ENCODE measurements around the gene ABI2. TPM values are rescaled to one million over a fixed set of nuclear protein-coding genes. Genes with fewer than 3 reads are reported as not detected.

The ABI2 gene
- total RNA-seq, 1 donor from 2014 or later: 85.4 TPM

- no peak overlapping the region for H3K4me3 Mint-ChIP-seq (ENCODE audit: unreplicated experiment)
- H3K4me1 Mint-ChIP-seq (ENCODE audit: unreplicated experiment): peaks cover 25% of the 10 kb centered on the region
- H3K36me3 Mint-ChIP-seq (ENCODE audit: unreplicated experiment): peaks cover 11% of the 10 kb centered on the region
- no peak overlapping the region for H3K27ac Mint-ChIP-seq (ENCODE audit: unreplicated experiment)
- no peaks in the 10 kb centered on the region for H3K9me3 Mint-ChIP-seq (ENCODE audit: unreplicated experiment)
- no peaks in the 10 kb centered on the region for H3K27me3 Mint-ChIP-seq (ENCODE audit: unreplicated experiment)
- TF ChIP-seq, protein P1, sequence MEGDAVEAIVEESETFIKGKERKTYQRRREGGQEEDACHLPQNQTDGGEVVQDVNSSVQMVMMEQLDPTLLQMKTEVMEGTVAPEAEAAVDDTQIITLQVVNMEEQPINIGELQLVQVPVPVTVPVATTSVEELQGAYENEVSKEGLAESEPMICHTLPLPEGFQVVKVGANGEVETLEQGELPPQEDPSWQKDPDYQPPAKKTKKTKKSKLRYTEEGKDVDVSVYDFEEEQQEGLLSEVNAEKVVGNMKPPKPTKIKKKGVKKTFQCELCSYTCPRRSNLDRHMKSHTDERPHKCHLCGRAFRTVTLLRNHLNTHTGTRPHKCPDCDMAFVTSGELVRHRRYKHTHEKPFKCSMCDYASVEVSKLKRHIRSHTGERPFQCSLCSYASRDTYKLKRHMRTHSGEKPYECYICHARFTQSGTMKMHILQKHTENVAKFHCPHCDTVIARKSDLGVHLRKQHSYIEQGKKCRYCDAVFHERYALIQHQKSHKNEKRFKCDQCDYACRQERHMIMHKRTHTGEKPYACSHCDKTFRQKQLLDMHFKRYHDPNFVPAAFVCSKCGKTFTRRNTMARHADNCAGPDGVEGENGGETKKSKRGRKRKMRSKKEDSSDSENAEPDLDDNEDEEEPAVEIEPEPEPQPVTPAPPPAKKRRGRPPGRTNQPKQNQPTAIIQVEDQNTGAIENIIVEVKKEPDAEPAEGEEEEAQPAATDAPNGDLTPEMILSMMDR (IDR thresholded peaks at IDR 0.05): no peak
- DNase-seq (ENCODE audit: extremely low spot score, unreplicated experiment): no peak
Observed at GRCh38 chr2:203344667-203345066, 16.5 kb downstream of the ABI2 start.

GRCh38 chr2:203346612-203347011 is 18.4 kb downstream of the ABI2 start:
- Mint-ChIP-seq H3K9me3 (ENCODE audit: unreplicated experiment) (no peaks in the 10 kb centered on the region), H3K27ac (ENCODE audit: unreplicated experiment) (no peak overlapping the region), H3K4me3 (ENCODE audit: unreplicated experiment) (no peak overlapping the region), H3K27me3 (ENCODE audit: unreplicated experiment) (no peaks in the 10 kb centered on the region), H3K36me3 (ENCODE audit: unreplicated experiment) (peaks cover 11% of the 10 kb centered on the region), H3K4me1 (ENCODE audit: unreplicated experiment) (peaks cover 8% of the 10 kb centered on the region)
- no peak for DNase-seq (ENCODE audit: extremely low spot score, unreplicated experiment)
- TF ChIP-seq, protein P1 (IDR thresholded peaks at IDR 0.05): no peak

- H3K4me1 Mint-ChIP-seq (ENCODE audit: unreplicated experiment): peaks cover 1% of the 10 kb centered on the region
- H3K36me3 Mint-ChIP-seq (ENCODE audit: unreplicated experiment): peaks cover 8% of the 10 kb centered on the region
- H3K9me3 Mint-ChIP-seq (ENCODE audit: unreplicated experiment): no peaks in the 10 kb centered on the region
- DNase-seq (ENCODE audit: extremely low spot score, unreplicated experiment): no peak
- TF ChIP-seq, protein P1 (IDR thresholded peaks at IDR 0.05): no peak
- no peak overlapping the region for H3K27ac Mint-ChIP-seq (ENCODE audit: unreplicated experiment)
- H3K4me3 Mint-ChIP-seq (ENCODE audit: unreplicated experiment): no peak overlapping the region
- no peaks in the 10 kb centered on the region for H3K27me3 Mint-ChIP-seq (ENCODE audit: unreplicated experiment)
Observed at GRCh38 chr2:203347375-203347774, 19.2 kb downstream of the ABI2 start.

DNA sequence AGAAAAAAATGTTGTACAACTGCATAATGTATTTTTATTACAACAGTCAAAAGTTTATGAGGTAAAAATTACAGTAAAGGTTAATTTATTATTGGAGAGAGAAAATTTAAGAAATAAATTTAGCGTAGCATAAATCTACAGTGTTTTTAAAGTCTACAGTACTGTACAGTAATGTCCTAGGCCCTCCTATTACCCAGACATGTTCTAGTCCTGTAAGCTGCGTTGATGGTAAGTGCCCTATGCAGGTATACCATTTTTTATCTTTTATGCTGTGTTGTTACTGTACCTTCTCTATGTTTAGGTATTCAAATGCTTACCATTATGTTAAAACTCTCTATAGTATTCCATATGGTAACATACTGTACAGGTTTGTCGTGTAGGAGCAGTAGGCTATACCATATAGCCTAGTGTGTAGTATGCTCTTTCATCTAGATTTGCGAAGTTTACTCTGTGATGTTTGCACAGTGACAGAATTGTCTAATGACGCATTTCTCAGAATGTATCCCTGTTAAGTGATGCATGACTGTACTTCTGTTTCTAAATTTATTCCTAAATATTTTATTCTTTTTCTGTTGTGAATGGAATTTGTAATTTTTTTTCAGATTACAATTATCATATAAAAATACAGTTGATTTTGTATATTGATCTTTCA is 24.5 kb downstream of the ABI2 start:
- no peaks in the 10 kb centered on the region for H3K9me3 Mint-ChIP-seq (ENCODE audit: unreplicated experiment)
- no peaks in the 10 kb centered on the region for H3K27me3 Mint-ChIP-seq (ENCODE audit: unreplicated experiment)
- TF ChIP-seq, protein P1 (IDR thresholded peaks at IDR 0.05): no peak
- peaks cover 5% of the 10 kb centered on the region for H3K36me3 Mint-ChIP-seq (ENCODE audit: unreplicated experiment)
- peaks cover 2% of the 10 kb centered on the region for H3K4me1 Mint-ChIP-seq (ENCODE audit: unreplicated experiment)
- no peak overlapping the region for H3K4me3 Mint-ChIP-seq (ENCODE audit: unreplicated experiment)
- no peak for DNase-seq (ENCODE audit: extremely low spot score, unreplicated experiment)
- H3K27ac Mint-ChIP-seq (ENCODE audit: unreplicated experiment): no peak overlapping the region

GRCh38 chr2:203354966-203355365 is 26.8 kb downstream of the ABI2 start:
- Mint-ChIP-seq H3K36me3 (ENCODE audit: unreplicated experiment) (peaks cover 9% of the 10 kb centered on the region), H3K27me3 (ENCODE audit: unreplicated experiment) (no peaks in the 10 kb centered on the region)

More at GRCh38 chr2:203354966-203355365, 26.8 kb downstream of the ABI2 start:
- no peak overlapping the region for H3K4me3 Mint-ChIP-seq (ENCODE audit: unreplicated experiment)
- no peak for DNase-seq (ENCODE audit: extremely low spot score, unreplicated experiment)
- H3K27ac Mint-ChIP-seq (ENCODE audit: unreplicated experiment): no peak overlapping the region
- no peaks in the 10 kb centered on the region for H3K9me3 Mint-ChIP-seq (ENCODE audit: unreplicated experiment)
- H3K4me1 Mint-ChIP-seq (ENCODE audit: unreplicated experiment): peaks cover 2% of the 10 kb centered on the region
- TF ChIP-seq, protein P1 (IDR thresholded peaks at IDR 0.05): no peak

All from osteocyte (in vitro differentiated cells).